GM13977 (cell line): ENCODE results near the gene SPTY2D1.

ENCODE experiments used
- DNase-seq: peaks from one replicate; pipeline ENCODE4 v3.0.0; 2012; ENCODE audit warnings: low spot score
- in situ Hi-C: fragments of 300-500 bp; cut with MboI; formaldehyde crosslinking; loops from one replicate; pipeline ENCODE4 v1.12.0; 2022; ENCODE audit warnings: low sequenced_read_pairs, low pct_unique_long_range_greater_than_20kb, mixed read lengths, inconsistent platforms; ENCODE audit not compliant: unreplicated experiment
- TF ChIP-seq, protein P1 (sequence below): IDR thresholded peaks from 2 replicates; pipeline ENCODE4 v1.5.1; 2012; ENCODE audit warnings: mild to moderate bottlenecking, control low read depth; ENCODE audit not compliant: insufficient read depth; ENCODE audit errors: extremely low read depth, missing control alignments

Gene SPTY2D1

DNA sequence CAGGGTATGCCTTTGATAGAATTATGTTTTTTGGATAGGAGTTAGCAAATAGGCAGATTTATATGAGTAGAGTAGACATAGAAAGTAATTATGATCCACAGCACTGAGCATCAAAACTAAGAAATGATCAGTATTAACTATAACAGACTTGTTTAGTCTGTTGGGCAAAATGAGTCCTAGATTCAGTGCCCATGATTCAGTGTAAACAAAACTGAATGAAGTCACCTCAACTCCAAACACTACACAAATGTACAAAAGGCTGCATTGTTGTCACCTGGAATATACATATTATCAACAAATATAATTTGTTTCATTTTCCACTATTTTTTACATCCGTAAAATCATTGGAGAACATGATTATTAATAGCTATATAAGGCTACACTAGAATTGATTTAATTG is 52.3 kb downstream of the SPTY2D1 start:
- no peak for DNase-seq
- in situ Hi-C loops = no loop called here
- TF ChIP-seq, protein P1, sequence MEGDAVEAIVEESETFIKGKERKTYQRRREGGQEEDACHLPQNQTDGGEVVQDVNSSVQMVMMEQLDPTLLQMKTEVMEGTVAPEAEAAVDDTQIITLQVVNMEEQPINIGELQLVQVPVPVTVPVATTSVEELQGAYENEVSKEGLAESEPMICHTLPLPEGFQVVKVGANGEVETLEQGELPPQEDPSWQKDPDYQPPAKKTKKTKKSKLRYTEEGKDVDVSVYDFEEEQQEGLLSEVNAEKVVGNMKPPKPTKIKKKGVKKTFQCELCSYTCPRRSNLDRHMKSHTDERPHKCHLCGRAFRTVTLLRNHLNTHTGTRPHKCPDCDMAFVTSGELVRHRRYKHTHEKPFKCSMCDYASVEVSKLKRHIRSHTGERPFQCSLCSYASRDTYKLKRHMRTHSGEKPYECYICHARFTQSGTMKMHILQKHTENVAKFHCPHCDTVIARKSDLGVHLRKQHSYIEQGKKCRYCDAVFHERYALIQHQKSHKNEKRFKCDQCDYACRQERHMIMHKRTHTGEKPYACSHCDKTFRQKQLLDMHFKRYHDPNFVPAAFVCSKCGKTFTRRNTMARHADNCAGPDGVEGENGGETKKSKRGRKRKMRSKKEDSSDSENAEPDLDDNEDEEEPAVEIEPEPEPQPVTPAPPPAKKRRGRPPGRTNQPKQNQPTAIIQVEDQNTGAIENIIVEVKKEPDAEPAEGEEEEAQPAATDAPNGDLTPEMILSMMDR = no peak

DNA sequence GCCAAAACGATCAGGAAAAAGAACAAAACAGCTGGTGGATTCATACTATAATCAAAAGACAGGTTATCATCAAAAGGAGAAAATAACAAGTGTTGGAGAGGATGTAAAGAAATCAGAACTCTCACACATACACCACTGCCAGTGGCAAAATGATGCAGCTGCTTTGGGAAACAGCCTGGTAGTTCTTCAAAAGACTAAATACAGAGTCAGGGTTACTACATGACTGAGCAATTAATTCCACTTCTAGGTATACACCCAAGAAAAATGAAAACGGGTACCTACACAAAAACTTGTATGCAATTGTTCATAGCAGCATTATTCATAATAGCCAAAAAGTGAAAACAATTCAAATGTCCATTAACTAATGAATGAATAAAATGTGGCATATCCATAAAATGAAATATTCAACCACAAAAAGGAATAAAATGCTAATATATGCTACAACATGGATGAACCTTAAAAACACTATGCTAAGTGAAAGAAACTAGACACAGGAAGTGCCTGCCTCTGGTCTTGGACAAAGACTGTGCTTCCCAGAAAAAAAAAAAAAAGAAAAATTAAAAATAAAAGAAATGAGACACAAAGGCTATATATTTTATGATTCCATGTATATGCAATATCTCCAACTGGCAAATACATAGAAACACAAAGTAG is 53.9 kb downstream of the SPTY2D1 start:
- no peak for DNase-seq
- in situ Hi-C loops = no loop called here
- TF ChIP-seq, protein P1 = no peak

DNA sequence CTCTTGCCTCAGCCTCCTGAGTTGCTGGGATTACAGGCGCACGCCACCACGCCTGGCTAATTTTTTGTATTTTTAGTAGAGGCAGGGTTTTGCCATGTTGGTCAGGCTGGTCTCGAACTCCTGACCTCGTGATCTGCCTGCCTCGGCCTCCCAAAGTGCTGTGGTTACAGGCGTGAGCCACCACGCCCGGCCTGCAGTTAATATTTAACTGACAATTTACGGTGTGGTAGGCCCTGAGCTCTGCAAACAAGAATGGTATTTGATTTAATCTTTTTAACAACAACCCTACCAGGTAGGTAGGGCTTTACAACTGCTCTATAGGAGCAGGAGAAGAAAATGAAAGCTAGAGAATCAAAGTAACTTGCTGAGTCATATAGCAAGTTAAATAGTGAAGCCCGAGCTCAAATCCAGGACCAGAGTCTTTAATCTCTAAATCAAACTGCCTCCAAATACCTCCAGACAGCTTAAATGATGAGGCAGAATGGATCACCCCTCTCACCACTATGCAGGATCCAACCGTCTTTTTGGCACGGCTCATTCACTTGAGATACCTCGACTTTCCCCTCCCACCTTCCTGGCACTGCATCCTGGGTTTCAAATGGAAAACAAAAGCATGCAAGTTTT is 55.1 kb downstream of the SPTY2D1 start:
- DNase-seq = peak; percentile 38
- in situ Hi-C loops = no loop called here
- TF ChIP-seq, protein P1 = no peak

DNA sequence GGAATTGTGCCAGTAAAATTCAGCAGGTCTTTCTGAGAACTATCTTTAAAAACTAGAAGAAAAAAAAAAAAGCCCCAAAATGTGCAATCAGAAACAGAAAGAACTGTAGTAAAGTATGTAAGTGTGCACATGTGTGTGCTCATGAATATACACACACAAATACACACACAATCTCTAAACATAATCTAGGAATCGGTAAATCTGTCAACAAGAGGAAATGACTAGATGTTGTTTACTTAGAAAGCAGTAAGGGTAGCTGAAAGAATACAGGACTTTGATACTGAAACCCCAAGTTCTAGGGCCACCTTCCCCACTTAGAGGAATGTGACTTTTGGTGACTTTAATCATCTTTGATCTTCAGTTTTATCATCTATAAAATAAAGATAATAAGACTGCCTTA is 58.8 kb downstream of the SPTY2D1 start:
- in situ Hi-C loops = no loop called here
- DNase-seq = no peak
- TF ChIP-seq, protein P1 = no peak

DNA sequence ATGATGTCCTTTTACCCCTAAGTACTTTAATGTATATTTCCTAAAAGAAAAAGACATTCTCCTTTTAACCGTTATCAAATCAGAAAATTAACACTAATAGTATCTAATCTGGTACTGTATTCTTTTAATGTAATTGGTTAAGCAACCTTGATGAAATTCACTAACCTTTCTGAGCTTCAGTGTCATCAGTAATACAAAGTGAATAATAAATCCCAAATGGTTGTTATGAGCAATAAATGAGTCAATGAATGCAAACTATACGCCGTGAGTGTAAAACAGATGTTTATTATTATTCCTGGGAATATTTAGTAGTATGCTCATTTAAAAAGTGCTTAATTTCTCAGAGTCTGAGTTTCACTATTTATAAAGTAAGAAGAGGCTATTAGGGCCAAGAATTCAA is 67.1 kb downstream of the SPTY2D1 start:
- TF ChIP-seq, protein P1 = no peak
- in situ Hi-C loops = no loop called here
- no peak for DNase-seq

DNA sequence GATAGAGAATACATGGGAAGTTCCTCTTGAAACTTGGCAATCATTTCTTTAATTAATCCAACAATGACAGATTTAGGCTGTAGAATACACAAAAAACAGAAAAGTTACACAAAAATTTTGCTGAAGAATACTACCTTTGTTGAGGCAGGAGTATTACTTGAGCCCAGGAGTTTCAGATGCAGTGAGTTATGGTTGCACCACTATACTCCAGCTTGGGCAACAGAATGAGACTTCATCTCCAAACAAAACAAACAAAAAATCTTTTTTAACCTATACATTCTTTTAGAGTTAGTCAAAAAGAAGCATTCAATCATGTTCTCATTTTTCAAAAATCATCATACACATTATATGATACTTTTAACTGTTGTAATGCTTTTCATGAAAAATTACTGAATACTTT is 67.7 kb downstream of the SPTY2D1 start:
- in situ Hi-C loops = no loop called here
- TF ChIP-seq, protein P1 = no peak
- DNase-seq = no peak
